Suppressor macrophage (primary cell): Measurements from ENCODE around the gene ISL2.
A peak's percentile ranks its signal among the peaks of the same experiment; 100 is the strongest.

ENCODE experiments used
- DNase-seq, 4 experiments: peaks; one replicate each; pipeline ENCODE4 v3.0.0-alpha.2; 2020 to 2022

Gene ISL2

DNA sequence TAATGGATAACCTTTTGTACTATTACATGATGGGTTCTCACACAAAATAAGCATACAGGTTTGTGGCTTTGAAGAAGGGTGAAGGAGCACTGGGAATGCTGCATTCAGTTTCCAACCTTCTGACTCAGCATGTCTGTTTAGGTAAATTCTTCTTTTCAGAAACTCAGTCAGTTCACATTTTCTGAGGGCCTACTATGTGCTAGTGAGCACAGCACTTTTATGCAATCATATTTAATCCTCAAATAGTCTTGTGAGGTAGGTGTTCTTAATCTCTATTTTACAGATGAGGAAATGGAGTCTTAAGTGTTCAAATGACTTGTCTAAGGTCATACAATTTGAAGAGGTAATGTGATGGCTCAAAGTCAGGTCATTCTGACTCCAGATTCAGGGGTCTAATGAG is 41.2 kb downstream of the ISL2 start:
- DNase-seq: no peak

DNA sequence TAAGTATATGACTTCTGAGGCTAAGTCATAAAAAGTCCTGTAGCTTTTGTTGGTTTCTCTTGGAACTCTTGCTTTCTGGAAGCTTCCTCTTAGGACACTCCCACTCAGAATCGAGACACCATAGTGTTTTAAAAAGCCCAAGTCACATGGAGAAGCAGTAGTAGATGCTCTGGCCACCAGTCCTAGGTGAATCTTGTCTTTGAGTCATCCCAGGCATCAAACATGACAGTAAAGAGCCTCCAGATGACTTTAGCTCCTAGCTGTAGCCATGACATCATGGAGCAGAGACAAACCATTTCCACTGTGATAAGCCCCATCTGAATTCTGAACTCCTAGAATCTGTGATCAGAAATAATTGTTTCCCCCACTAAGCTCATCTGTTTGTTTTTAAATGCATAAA is 42.1 kb downstream of the ISL2 start:
- peak in 1 of 4 experiments; percentile 5 for DNase-seq

DNA sequence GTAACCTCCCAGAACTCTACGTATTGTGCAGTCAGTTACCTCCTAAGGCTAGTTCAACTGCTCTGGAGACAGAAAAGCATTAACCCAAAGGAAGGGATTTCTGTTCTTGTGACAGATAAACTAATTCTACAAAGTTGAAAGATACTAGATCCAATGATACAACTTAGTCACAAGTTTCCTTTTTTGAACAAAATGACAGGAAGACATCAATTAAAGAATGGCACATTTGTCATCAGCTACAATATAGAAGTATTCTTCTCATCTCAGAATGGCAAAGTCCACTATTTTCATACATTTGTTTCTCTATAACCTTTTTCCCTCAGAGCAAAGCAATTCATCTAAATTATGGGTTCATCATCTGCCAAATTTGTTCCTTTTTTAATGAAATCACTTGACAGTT is 43.7 kb downstream of the ISL2 start:
- no peak for DNase-seq

DNA sequence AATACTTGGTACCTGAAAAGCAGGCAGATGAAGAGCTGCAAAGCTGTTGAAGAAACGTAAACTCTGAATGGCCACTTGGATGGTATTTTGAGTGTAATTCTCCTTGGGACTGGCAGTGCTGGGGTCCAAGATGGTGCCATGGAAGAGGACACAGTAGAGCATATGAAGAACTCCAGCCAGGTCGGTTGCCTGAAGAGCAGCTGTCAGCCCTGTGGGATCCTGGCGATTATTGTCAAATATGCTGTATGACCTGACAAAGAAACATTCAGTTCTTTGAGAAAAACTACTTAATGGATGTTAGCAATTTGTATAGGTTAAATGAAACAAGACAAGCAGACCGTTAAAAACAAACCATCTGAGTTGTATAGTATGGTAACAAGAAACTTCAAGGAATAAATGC is 44.8 kb downstream of the ISL2 start:
- no peak for DNase-seq

DNA sequence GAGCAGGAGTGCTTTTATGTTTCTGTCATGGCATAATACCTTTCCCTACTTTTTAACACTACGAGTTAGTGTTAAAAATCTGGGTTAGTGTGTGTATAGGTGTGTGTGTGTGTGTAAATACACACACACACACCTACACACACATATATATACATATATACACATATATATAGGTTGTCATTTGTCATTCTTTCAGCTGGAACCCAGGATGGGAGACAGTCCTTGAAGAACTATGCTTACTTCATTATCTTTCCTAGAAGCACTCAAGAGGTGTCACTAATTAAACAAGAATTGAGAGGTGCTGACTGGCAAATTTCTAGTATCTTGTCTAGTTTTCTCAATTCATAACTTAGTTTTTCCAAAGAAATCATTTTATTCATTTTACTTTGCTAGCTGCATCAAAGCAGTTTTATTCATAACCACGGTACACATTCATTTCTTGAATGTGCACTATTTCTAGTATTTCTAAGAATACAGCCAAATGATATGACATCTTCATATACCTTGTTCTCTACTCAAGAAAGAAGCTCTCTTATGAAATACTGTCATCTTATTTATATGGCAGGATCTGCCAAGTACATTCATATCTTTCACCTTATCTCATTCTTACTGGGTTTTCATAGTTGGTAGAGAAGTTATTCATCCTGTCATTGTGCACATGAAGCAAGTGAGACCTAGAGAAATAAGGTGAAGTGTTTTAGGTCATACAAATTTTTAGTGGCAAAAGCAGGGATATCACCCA is 46.6 kb downstream of the ISL2 start:
- no peak for DNase-seq

DNA sequence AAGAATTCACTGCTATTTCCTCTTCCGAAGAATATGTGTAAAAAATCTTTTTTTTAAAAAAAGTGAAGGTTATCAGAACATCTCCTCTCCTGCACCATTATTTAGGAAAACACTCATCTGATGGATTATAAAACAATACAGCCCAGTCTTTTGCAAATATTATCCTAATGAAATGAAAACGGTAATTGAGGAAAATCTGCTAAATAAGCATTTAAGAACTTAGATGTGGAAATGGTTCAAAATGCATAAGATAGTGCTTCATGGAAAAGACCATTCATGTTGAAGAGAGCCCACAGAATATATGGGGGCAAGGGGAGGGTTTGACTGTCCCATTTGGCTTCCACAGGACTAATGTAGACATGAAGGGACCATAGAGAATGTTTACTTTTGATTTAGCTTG is 47.8 kb downstream of the ISL2 start:
- DNase-seq: no peak

DNA sequence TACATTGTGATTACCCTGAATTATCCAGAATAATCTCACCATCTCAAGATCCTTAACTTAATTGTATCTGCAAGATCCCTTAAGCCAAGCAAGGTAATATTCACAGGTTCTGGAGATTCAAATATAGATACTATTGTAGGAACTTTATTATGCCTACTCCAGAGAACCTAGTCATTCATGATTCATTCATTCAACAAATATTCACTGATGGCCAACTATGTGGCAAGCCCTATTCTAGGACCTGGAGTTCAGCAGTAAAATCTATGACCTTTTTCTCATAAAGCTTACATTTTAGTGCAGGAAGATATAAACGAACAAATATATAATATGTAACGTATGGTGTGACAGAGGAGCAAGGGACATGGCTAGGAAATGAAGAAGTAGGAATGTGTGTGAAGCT is 49.6 kb downstream of the ISL2 start:
- DNase-seq: no peak

DNA sequence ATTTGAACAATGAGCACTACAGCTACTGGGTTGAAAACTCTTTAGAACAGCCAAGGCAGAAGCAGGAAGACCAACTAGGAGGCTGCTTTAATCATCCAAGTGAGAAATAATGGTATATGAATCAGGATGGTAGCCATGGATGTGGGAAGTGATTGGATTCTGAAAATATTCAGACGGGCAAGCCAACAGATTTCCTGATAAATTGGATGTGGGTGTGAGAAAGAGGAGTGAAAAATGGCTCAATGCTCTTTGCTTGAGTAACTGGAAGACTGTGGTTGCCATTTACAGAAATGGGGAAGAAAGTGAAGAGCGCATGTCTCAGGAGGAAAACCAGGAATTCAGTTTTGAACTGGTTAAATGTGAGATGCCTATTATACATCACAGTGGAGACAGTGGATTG is 50.4 kb downstream of the ISL2 start:
- no peak for DNase-seq

DNA sequence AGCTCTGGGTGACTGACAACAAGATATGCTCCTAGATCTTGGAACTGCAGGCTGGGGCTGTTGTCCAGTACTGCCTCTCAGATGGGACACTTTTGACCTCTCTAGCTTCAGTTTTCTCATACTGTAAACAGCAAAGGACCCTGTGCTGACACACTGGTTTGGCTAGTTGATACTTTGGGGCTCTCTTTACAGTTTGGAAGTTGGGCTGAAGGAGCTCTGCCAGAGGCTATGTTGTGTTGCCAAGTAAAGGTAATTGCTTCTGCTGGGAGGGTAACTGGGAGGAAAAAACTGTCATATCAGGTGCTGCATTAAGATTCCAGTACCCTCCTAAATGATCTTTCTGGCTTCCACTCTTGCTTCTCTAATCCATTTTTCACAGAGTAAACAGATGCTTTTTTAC is 54.0 kb downstream of the ISL2 start:
- DNase-seq: no peak

DNA sequence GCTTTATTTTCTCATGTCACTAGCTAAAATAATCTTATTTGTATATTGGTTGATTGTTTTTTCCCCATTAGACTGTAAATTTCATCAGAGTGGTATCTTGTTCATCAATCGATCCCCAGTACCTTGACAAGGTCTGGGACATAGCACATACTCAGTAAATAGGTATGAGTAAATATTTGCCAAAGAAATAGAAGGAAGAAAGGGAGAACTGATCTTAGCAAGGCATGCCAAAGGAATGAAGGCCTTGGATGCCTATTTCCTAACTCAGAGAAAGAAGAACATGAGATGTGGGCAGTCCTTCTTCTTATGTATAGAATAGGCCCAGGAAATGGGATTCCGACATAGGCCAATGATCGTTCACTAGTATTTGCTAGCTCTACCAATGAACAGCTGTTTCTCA is 54.7 kb downstream of the ISL2 start:
- DNase-seq: no peak

DNA sequence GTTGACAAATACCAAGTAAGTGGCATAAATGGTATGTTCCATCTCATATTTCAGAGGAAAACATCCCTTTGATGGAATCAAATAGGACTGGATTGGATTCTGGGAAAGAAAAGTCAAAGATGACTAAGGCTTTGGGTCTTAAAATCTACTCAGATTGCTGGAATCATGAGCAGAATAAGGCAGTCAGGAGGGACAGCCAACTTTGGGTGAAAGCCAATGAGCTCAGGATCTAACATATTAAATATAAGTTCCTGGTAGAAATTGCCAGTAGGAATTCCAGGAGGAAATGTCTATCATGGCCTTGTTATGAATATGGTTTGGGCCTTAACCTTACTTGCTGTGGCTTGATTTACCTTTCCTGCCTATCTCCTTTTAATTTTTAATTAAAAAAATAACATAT is 55.3 kb downstream of the ISL2 start:
- no peak for DNase-seq
